GM21423 (cell line): ENCODE data around the gene ANGPTL2.

Source experiments
- ATAC-seq: cut with Tn5 transposase; IDR thresholded peaks from one replicate; pipeline ENCODE4 v1.9.1; 2021; ENCODE audit warnings: mild to moderate bottlenecking, moderate library complexity; ENCODE audit not compliant: unreplicated experiment

Gene ANGPTL2

GRCh38 chr9:127136880-127137639 lies 14.6 kb upstream of the ANGPTL2 start:
- no peak for ATAC-seq

- no peak for ATAC-seq
Measured at GRCh38 chr9:127136081-127136879, 13.8 kb upstream of the ANGPTL2 start.

- no peak for ATAC-seq
Measured at GRCh38 chr9:127135056-127135745, 12.8 kb upstream of the ANGPTL2 start.

GRCh38 chr9:127133739-127134167 lies 11.3 kb upstream of the ANGPTL2 start:
- no peak for ATAC-seq

DNA sequence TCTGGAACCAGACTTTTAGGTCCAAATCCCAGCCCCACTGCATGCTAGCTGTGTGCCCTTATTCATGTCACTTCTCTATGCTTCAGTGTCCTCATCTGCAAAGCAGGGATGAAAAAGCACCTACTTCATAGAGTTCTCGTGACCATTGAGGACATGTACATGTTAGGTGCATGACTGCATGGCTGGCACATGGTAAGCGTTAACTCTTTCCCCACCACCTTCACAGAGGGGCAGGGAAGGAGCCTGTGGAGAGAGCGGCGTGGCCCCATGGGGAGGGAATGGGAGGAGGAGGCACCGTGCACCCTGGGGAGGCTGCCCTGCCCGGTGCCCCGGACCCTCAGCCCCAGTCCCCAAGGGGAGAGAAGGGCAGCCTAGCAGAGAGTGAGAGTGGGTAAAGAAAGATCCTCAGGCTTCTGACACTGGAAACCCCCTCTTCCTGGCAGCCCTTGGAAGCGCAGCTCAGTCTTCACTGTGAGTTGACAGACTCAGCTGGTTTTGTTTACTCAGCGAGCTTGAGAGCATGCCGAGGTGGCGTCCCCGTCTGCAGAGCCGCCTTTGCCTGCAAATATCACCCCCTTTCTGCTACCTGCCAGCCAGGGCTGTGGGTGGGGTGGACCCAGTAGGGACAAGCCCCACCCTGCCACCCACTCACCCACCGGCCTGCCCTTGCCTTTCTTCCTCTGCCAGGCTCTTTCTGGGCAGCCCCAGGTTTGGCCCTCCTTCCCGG lies 10.6 kb upstream of the ANGPTL2 start:
- ATAC-seq, result no peak

DNA sequence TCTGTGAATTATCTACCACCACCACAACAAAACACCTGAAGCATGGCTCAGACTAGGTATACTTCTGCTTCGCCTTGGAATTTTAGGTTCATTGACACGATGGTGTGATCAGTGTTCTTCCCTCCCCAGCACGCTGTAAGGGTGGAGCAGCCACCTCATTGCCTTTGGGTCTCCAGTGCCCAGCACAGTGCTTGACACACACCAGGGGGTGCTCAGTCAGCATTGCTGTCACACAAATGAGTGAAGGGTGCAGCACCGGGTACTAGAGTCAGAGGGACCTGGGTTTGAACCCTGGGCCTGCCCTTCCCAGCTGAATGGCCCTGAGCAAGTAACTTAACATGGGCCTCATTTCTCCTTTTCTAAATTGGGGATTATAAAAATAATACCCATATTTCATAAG lies 9.9 kb upstream of the ANGPTL2 start:
- ATAC-seq, result no peak

DNA sequence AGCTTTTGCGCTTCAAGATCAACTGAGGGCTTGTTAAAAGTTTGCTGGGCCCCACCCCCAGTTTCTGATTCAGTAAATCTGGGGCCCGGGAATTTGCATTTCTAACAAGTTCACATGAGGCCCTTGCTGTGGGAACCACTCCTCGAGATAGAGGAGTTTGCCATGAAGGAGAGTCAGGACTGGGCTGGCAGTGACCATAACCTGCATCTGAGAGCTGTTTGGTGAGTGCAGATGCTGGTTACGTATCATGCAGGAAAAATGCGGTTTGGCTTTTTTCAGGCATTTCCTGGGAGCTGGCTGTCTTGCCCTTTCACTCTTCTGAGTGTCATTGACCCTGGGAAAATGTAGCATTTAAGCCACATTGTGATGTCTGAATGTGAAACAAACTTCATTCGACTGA lies 9.4 kb upstream of the ANGPTL2 start:
- no peak for ATAC-seq

- ATAC-seq, result no peak
Measured at GRCh38 chr9:127130661-127131538, 8.5 kb upstream of the ANGPTL2 start.

DNA sequence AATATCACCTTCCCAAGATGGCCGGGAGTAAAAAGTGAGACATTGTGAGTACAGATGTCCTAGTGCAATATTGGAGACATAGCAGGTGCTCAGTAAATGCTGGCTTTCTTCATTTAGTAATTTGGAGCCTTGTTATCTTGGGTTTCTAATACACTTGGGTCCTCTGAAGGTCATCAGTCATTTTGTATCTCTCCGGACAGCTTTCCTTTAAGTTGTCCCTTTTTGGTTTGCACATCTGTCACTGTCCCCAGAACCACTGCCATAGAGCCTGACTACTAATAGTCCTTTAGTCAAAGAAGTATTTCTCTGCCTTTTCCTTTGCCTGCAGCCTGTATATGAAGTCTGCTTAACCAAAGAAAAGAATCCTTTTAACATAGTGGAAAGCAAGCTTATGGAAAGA lies 7.8 kb upstream of the ANGPTL2 start:
- no peak for ATAC-seq

GRCh38 chr9:127129718-127130085 lies 7.3 kb upstream of the ANGPTL2 start:
- ATAC-seq, result no peak

DNA sequence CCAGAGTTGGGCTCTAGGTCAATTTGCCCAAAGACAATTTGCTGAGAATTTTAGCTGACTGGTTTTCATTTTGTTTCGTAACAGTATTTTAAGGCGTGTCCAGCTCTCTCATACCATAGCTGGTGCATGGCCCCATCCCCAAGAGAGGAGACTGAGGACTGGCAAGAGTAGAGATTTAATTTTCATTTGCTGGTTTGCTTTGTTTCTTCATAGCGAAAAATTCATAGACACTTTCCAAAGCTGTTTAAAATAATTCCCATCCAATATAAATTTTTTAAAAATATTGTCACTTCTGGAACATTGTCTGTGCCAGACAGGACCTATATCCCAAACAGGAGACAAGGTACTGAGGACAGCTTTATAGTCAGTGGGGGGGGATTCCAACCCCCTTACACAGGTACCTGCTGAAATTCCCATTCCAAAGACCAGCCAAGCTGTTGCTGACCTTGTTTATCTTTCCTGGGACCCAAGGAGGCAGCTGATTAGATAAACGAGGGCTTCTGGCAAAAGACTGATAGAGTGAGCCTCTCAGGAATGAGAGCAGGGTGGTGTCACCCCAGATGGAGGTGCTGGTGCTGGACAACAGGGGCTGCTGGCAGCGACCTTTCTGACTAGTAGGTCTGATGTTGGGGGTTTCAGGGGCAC lies 6.8 kb upstream of the ANGPTL2 start:
- no peak for ATAC-seq

GRCh38 chr9:127128341-127129072 lies 6.1 kb upstream of the ANGPTL2 start:
- no peak for ATAC-seq

DNA sequence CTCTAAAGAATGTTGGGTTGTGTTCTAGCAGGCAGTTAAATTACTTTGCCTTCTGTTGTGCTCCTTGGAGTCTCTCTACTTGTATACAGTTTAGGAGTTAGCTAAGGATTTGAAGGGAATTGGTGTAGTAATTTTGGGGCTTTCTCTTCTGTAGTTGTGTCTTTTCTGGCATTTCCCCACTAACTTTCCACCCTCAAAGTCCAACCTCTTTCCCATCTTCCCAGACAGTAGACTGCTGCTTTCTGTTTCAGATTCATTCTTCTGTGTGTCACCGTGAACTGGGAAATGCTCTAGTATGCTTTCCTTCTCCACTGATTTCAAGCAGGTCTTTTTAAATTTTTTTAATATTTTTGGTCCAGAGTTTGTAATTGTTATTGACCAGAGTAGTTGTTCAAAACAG lies 4.5 kb upstream of the ANGPTL2 start:
- no peak for ATAC-seq

GRCh38 chr9:127124792-127125191 lies 2.4 kb upstream of the ANGPTL2 start:
- ATAC-seq, result no peak

- ATAC-seq, result no peak
Measured at GRCh38 chr9:127124111-127124531, 1.7 kb upstream of the ANGPTL2 start.

DNA sequence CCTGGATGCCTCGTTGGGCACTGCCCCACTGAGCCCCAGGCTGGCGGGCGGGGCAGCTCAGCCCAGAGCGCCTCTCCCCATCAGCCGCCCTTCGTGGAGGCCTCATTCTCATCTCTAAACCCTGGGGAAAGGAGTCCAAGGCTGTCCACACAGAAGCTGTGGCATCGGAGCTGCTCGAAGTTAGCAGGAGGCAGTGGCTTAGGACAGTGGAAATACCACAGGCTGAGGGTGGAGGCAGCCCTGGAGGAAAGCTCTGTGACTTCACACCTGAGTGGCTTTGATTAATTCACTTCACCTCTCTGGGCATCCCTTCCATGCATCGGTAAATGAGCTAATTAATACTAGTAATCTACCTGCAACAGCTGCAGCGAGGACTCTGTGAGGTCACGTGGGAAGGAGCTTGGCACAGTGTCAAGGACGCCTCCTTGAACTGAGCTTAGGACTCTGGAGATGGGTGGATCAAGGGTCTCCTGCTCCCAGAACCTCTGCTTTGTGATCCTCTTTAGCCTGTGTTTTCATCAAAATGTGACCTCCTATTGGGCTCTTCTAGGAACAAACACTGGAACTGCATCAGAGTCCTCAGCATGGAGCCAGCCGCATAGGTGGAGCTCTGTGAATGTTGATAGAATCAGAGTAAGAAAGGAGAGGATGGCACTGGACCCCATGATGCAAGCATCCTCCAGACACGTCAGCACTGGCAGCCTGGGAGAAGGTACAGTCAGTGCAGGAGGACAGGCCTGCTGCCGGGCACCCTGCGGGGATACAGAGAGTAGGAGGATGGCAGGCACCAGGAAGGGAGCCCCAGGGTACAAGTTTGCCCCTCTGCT lies 842 bp upstream of the ANGPTL2 start:
- no peak for ATAC-seq

DNA sequence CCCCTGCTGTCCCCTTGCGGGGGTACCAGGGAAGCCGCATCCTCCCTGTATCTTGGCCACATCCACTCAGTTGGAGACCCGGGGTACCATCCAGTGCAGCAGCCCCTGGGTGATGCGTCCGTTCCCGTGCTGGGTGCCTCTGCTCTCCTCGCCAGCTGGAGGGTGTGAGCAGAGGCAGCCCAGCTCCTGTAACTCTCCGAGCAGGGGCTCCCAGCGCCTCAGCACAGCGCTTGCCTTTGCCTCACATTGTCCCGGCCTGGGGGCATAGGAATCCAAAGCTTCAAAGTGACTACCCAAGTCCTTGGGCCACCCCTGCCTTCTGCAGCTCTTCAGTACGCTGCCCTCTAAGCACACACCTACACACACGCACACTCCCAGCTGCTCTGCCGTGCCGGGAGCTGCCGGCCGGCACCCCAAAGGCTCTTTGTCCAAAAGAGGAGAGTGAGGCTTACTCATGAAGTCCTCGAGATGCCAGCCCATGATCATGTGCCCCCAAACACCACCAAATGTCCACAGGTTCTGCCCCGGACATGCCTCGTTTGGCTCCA lies 733 bp downstream of the ANGPTL2 start:
- ATAC-seq, result no peak

- ATAC-seq, result no peak
Measured at GRCh38 chr9:127119320-127119709, 3.1 kb downstream of the ANGPTL2 start.
